H9 (cell line): ENCODE measurements around the gene RPL37A. TPM values are rescaled to one million over a fixed set of nuclear protein-coding genes. Genes with fewer than 3 reads are reported as not detected.

Experiments
- DNase-seq: peaks from one replicate; pipeline ENCODE4 v3.0.0-alpha.2; 2017
- H2AFZ ChIP-seq: one replicate; pipeline ENCODE4 v1.6.1; 2013; ENCODE audit warnings: mild to moderate bottlenecking, low read length, control low read depth, moderate library complexity
- H2AK5ac ChIP-seq: 2 replicates; pipeline ENCODE4 v1.6.1; 2013; ENCODE audit warnings: low read length, control low read depth, mixed read lengths; ENCODE audit not compliant: insufficient read length
- H2BK120ac ChIP-seq: one replicate; pipeline ENCODE4 v1.6.1; 2013; ENCODE audit warnings: low read depth, mild to moderate bottlenecking, low read length, control low read depth, inconsistent platforms; ENCODE audit not compliant: poor library complexity, severe bottlenecking
- H2BK12ac ChIP-seq: 2 replicates; pipeline ENCODE4 v1.6.1; 2013; ENCODE audit warnings: low read length, control low read depth, mixed read lengths, low read depth; ENCODE audit not compliant: insufficient read length
- H2BK15ac ChIP-seq: 2 replicates; pipeline ENCODE4 v1.6.1; 2013; ENCODE audit warnings: low read depth, low read length, control low read depth
- H2BK20ac ChIP-seq: one replicate; pipeline ENCODE4 v1.6.1; 2013; ENCODE audit warnings: low read depth, mild to moderate bottlenecking, low read length, control low read depth, inconsistent platforms; ENCODE audit not compliant: poor library complexity, severe bottlenecking
- H2BK5ac ChIP-seq: 2 replicates; pipeline ENCODE4 v1.6.1; 2013; ENCODE audit warnings: low read length, control low read depth, mixed read lengths; ENCODE audit not compliant: insufficient read length
- H3K14ac ChIP-seq: 2 replicates; pipeline ENCODE4 v1.6.1; 2013; ENCODE audit warnings: low read length, control low read depth; ENCODE audit not compliant: insufficient read depth
- H3K18ac ChIP-seq: 2 replicates; pipeline ENCODE4 v1.6.1; 2013; ENCODE audit warnings: low read depth, mild to moderate bottlenecking, mixed read lengths, low read length, control low read depth; ENCODE audit not compliant: insufficient read length
- H3K23ac ChIP-seq: 2 replicates; pipeline ENCODE4 v1.6.1; 2013; ENCODE audit warnings: low read length, control low read depth, mixed read lengths, low read depth; ENCODE audit not compliant: insufficient read length
- H3K23me2 ChIP-seq: 2 replicates; pipeline ENCODE4 v1.6.1; 2013; ENCODE audit warnings: low read depth, mild to moderate bottlenecking, mixed read lengths, low read length, control low read depth; ENCODE audit not compliant: insufficient read length, poor library complexity, severe bottlenecking
- H3K27ac ChIP-seq: 2 replicates; pipeline ENCODE4 v1.5.1; 2013; ENCODE audit warnings: low read length, control low read depth, mixed read lengths, low read depth; ENCODE audit not compliant: insufficient read length
- H3K27me3 ChIP-seq: 2 replicates; pipeline ENCODE4 v1.6.1; 2013; ENCODE audit warnings: low read length, control low read depth, inconsistent platforms; ENCODE audit not compliant: insufficient read depth
- H3K4ac ChIP-seq: 2 replicates; pipeline ENCODE4 v1.6.1; 2013; ENCODE audit warnings: low read depth, mild to moderate bottlenecking, control low read depth, inconsistent platforms, low read length, moderate library complexity
- H3K4me1 ChIP-seq: 2 replicates; pipeline ENCODE4 v1.6.1; 2013; ENCODE audit warnings: low read length, control low read depth, inconsistent platforms; ENCODE audit not compliant: insufficient read depth
- H3K4me2 ChIP-seq: 2 replicates; pipeline ENCODE4 v1.6.1; 2013; ENCODE audit warnings: low read length, control low read depth, mixed read lengths; ENCODE audit not compliant: insufficient read length, insufficient read depth
- H3K56ac ChIP-seq: 2 replicates; pipeline ENCODE4 v1.6.1; 2013; ENCODE audit warnings: low read depth, mild to moderate bottlenecking, mixed read lengths, low read length, control low read depth; ENCODE audit not compliant: insufficient read length
- H3K79me1 ChIP-seq: 2 replicates; pipeline ENCODE4 v1.6.1; 2013; ENCODE audit warnings: low read depth, mild to moderate bottlenecking, moderate library complexity, low read length, control low read depth, inconsistent platforms; ENCODE audit not compliant: insufficient read depth, poor library complexity, severe bottlenecking
- H3K79me2 ChIP-seq: 2 replicates; pipeline ENCODE4 v1.6.1; 2013; ENCODE audit warnings: low read length, control low read depth, inconsistent platforms; ENCODE audit not compliant: insufficient read depth
- H3K9ac ChIP-seq: 2 replicates; pipeline ENCODE4 v1.6.1; 2013; ENCODE audit warnings: low read length, control low read depth, mixed read lengths; ENCODE audit not compliant: insufficient read length; ENCODE audit errors: extremely low read depth
- H3K9me3 ChIP-seq: one replicate; pipeline ENCODE4 v1.6.1; 2013; ENCODE audit warnings: low read depth, low read length, inconsistent platforms; ENCODE audit not compliant: control insufficient read depth
- H3T11ph ChIP-seq: one replicate; pipeline ENCODE4 v1.6.1; 2013; ENCODE audit warnings: mild to moderate bottlenecking, low read length, control low read depth, inconsistent platforms
- H4K20me1 ChIP-seq: one replicate; pipeline ENCODE4 v1.6.1; 2013; ENCODE audit not compliant: control insufficient read depth, insufficient read length, insufficient read depth
- H4K5ac ChIP-seq: 2 replicates; pipeline ENCODE4 v1.6.1; 2013; ENCODE audit warnings: low read depth, mild to moderate bottlenecking, mixed read lengths, low read length, control low read depth; ENCODE audit not compliant: insufficient read length
- H4K8ac ChIP-seq: replicated peaks from 2 replicates; pipeline ENCODE4 v1.6.1; 2013; ENCODE audit warnings: low read length, control low read depth, mixed read lengths, low read depth; ENCODE audit not compliant: insufficient read length
- H4K91ac ChIP-seq: 2 replicates; pipeline ENCODE4 v1.6.1; 2013; ENCODE audit warnings: low read depth, mild to moderate bottlenecking, moderate library complexity, mixed read lengths, low read length, control low read depth; ENCODE audit not compliant: insufficient read length
- H3K27ac Mint-ChIP-seq, 3 experiments: 2 replicates in 2 of 3; 3 replicates in 1 of 3; pipeline ENCODE4 v1.8.0; 2020 to 2021; ENCODE audit warnings: mixed read lengths in 3 of 3, mild to moderate bottlenecking in 1 of 3, moderate library complexity in 1 of 3
- H3K27me3 Mint-ChIP-seq: 2 replicates; pipeline ENCODE4 v1.8.0; 2021; ENCODE audit warnings: low read depth, mild to moderate bottlenecking, moderate library complexity, mixed read lengths
- H3K36me3 Mint-ChIP-seq, 3 experiments: 2 replicates in 2 of 3; 3 replicates in 1 of 3; pipeline ENCODE4 v1.8.0; 2020 to 2021; ENCODE audit warnings: low read depth in 3 of 3, mixed read lengths in 3 of 3; ENCODE audit not compliant: insufficient read depth in 1 of 3
- H3K4me1 Mint-ChIP-seq, 2 experiments: 2 replicates each; pipeline ENCODE4 v1.8.0; 2020; ENCODE audit warnings: mixed read lengths in 2 of 2
- H3K4me3 Mint-ChIP-seq, 2 experiments: 2 replicates in 1 of 2; 3 replicates in 1 of 2; pipeline ENCODE4 v1.8.0; 2020 to 2021; ENCODE audit warnings: mild to moderate bottlenecking in 2 of 2, mixed read lengths in 2 of 2, moderate library complexity in 1 of 2
- H3K9me3 Mint-ChIP-seq, 2 experiments: 2 replicates in 1 of 2; 3 replicates in 1 of 2; pipeline ENCODE4 v1.8.0; 2020; ENCODE audit warnings: mild to moderate bottlenecking in 2 of 2, mixed read lengths in 2 of 2, moderate library complexity in 1 of 2
- CTCF ChIP-seq: fragments of 200-600 bp; sonication (generic); conservative IDR thresholded peaks from 3 replicates; pipeline ENCODE4 v1.8.0; 2021; ENCODE audit warnings: antibody characterized with exemption, mild to moderate bottlenecking
- WGBS: extraction: QIAGEN DNeasy Blood & Tissue Kit; methylation state at CpG from one replicate; pipeline ENCODE4 v1.1.7; 2013; ENCODE audit warnings: missing lambda C conversion rate, low lambda C conversion rate, mixed read lengths; ENCODE audit not compliant: insufficient read length; ENCODE audit errors: extremely low coverage; 5-methylcytosine and 5-hydroxymethylcytosine counted together
- total RNA-seq: library from RNA; stranded (reverse); gene quantifications from 2 replicates; pipeline ENCODE4 v1.2.1, GENCODE V29; 2021

RPL37A gene
- total RNA-seq, 1 experiment from 2014 or later = 3,769 TPM

GRCh38 chr2:216485745-216486144 lies 12.9 kb upstream of the RPL37A start:
- Histone ChIP-seq H3K4ac (no peak overlapping the region), H3K79me1 (no peaks in the 10 kb centered on the region), H4K5ac (no peak overlapping the region), H2BK12ac (no peak overlapping the region), H4K8ac (no peak overlapping the region), H3K27ac (no peak overlapping the region), H3K9ac (no peak overlapping the region), H3K23me2 (no peaks in the 10 kb centered on the region), H3K79me2 (no peaks in the 10 kb centered on the region), H3K4me2 (no peak overlapping the region), H2BK15ac (no peak overlapping the region), H3K14ac (no peak overlapping the region), H4K91ac (no peak overlapping the region), H3K4me1 (no peaks in the 10 kb centered on the region), H2BK120ac (no peak overlapping the region), H3K27me3 (no peaks in the 10 kb centered on the region), H2AFZ (no peak overlapping the region), H3K56ac (no peak overlapping the region), H2BK5ac (no peak overlapping the region), H3K18ac (no peak overlapping the region), H3K23ac (no peak overlapping the region), H3T11ph (no peak overlapping the region), H2AK5ac (no peak overlapping the region), H4K20me1 (no peaks in the 10 kb centered on the region), H2BK20ac (no peak overlapping the region), H3K9me3 (no peaks in the 10 kb centered on the region)
- no peak for DNase-seq
- Mint-ChIP-seq H3K27ac (peak overlapping the region in 1 of 3 experiments; percentile 65; a peak in 1 of 7 replicates), H3K27me3 (no peaks in the 10 kb centered on the region), H3K4me3 (no peak overlapping the region), H3K36me3 (peaks cover 0 to 11% (median 7%) of the 10 kb centered on the region in 3 experiments; a peak in 5 of 7 replicates), H3K9me3 (no peaks in the 10 kb centered on the region), H3K4me1 (no peaks in the 10 kb centered on the region)
- WGBS = no CpG with 5 or more reads among the region's 5 CpGs
- TF ChIP-seq CTCF = no peak
